Neural progenitor cell (in vitro differentiated cells): Measurements from ENCODE around the gene CTIF.

ENCODE experiments used
- CTCF ChIP-seq: fragments of 200-600 bp; sonication (generic); IDR thresholded peaks from 2 replicates; pipeline ENCODE4 v1.5.1; 2017; ENCODE audit warnings: antibody characterized with exemption, mild to moderate bottlenecking
- EZH2 ChIP-seq: fragments of 200-600 bp; sonication (generic); IDR thresholded peaks from 2 replicates; pipeline ENCODE4 v1.6.1; 2017; ENCODE audit warnings: antibody characterized with exemption, mild to moderate bottlenecking, moderate library complexity
- EZH2phosphoT487 ChIP-seq: fragments of 200-600 bp; sonication (generic); IDR thresholded peaks from 2 replicates; pipeline ENCODE4 v1.6.1; 2017; ENCODE audit warnings: antibody characterized with exemption

GRCh38 chr18:48679236-48679635, 140.4 kb downstream of the CTIF start:
- TF ChIP-seq CTCF = no peak
- no peak for TF ChIP-seq EZH2
- no peak for TF ChIP-seq EZH2phosphoT487
